ENCODE measurements around the gene OSER1. TPM values are rescaled to one million over a fixed set of nuclear protein-coding genes. Genes with fewer than 3 reads are reported as not detected.
A peak's percentile ranks its signal among the peaks of the same experiment; 100 is the strongest.

The OSER1 gene
- total and polyA plus RNA-seq, 2 donors (not counting 1 experiment from before 2014, with no cell fraction given), result 50.9 to 73.2 TPM

GRCh38 chr20:44154521-44155001, 56.0 kb downstream of the OSER1 start:
- Histone ChIP-seq H3K27me3 (ENCODE audit: control insufficient read depth, insufficient read depth, low read length) (no peaks in the 10 kb centered on the region), H3K27ac (ENCODE audit: insufficient read depth, low read length) (no peak overlapping the region), H3K9ac (ENCODE audit: insufficient read depth, low read length) (no peak overlapping the region), H3K4me1 (ENCODE audit: control insufficient read depth, extremely low read depth, insufficient read depth, low read length) (no peaks in the 10 kb centered on the region), H3K36me3 (ENCODE audit: control insufficient read depth, insufficient read depth, low read length) (no peaks in the 10 kb centered on the region), H4K20me1 (ENCODE audit: control insufficient read depth, extremely low read depth, insufficient read depth, low read length) (no peaks in the 10 kb centered on the region), H2AFZ (ENCODE audit: low read length) (no peak overlapping the region), H3K4me2 (ENCODE audit: extremely low read depth, insufficient read depth, low read length) (no peak overlapping the region), H3K4me3 (replicated peaks in 1 of 4; ENCODE audit: control extremely low read depth in 1 of 4, insufficient read depth in 1 of 4, low read depth in 3 of 4, low read length in 4 of 4) (no peak overlapping the region), H3K9me3 (ENCODE audit: control insufficient read depth, insufficient read depth, low read depth, low read length) (no peaks in the 10 kb centered on the region), H3K79me2 (ENCODE audit: control insufficient read depth, insufficient read depth, low read length) (no peaks in the 10 kb centered on the region)
- DNase-seq (ENCODE audit: low read depth in 2 of 2), result peak in 1 of 2 donors; percentile 69
- no peak for TF ChIP-seq EZH2 (IDR thresholded peaks at IDR 0.05; ENCODE audit: low read length, missing control alignments)
- TF ChIP-seq CTCF (conservative IDR thresholded peaks at IDR 0.05 in 1 of 2, IDR thresholded peaks at IDR 0.05 in 1 of 2; ENCODE audit: low read depth in 1 of 2, low read length in 2 of 2), result no peak

GRCh38 chr20:44153636-44154043, 56.9 kb downstream of the OSER1 start:
- no peak for TF ChIP-seq EZH2 (IDR thresholded peaks at IDR 0.05; ENCODE audit: low read length, missing control alignments)
- TF ChIP-seq CTCF (conservative IDR thresholded peaks at IDR 0.05 in 1 of 2, IDR thresholded peaks at IDR 0.05 in 1 of 2; ENCODE audit: low read depth in 1 of 2, low read length in 2 of 2), result no peak
- no peaks in the 10 kb centered on the region for H3K79me2 ChIP-seq (ENCODE audit: control insufficient read depth, insufficient read depth, low read length)
- no peaks in the 10 kb centered on the region for H3K4me1 ChIP-seq (ENCODE audit: control insufficient read depth, extremely low read depth, insufficient read depth, low read length)
- no peaks in the 10 kb centered on the region for H3K27me3 ChIP-seq (ENCODE audit: control insufficient read depth, insufficient read depth, low read length)
- H3K9me3 ChIP-seq (ENCODE audit: control insufficient read depth, insufficient read depth, low read depth, low read length), result no peaks in the 10 kb centered on the region
- H3K36me3 ChIP-seq (ENCODE audit: control insufficient read depth, insufficient read depth, low read length), result no peaks in the 10 kb centered on the region
- H3K4me2 ChIP-seq (ENCODE audit: extremely low read depth, insufficient read depth, low read length), result no peak overlapping the region
- H4K20me1 ChIP-seq (ENCODE audit: control insufficient read depth, extremely low read depth, insufficient read depth, low read length), result no peaks in the 10 kb centered on the region
- no peak overlapping the region for H3K4me3 ChIP-seq (replicated peaks in 1 of 4; ENCODE audit: control extremely low read depth in 1 of 4, insufficient read depth in 1 of 4, low read depth in 3 of 4, low read length in 4 of 4)
- peak in 1 of 2 donors; percentile 80 for DNase-seq (ENCODE audit: low read depth in 2 of 2)
- H3K27ac ChIP-seq (ENCODE audit: insufficient read depth, low read length), result no peak overlapping the region
- H2AFZ ChIP-seq (ENCODE audit: low read length), result no peak overlapping the region
- no peak overlapping the region for H3K9ac ChIP-seq (ENCODE audit: insufficient read depth, low read length)

- Histone ChIP-seq H4K20me1 (ENCODE audit: control insufficient read depth, extremely low read depth, insufficient read depth, low read length) (no peaks in the 10 kb centered on the region), H3K79me2 (ENCODE audit: control insufficient read depth, insufficient read depth, low read length) (no peaks in the 10 kb centered on the region), H3K27ac (ENCODE audit: insufficient read depth, low read length) (no peak overlapping the region), H3K36me3 (ENCODE audit: control insufficient read depth, insufficient read depth, low read length) (no peaks in the 10 kb centered on the region), H3K4me2 (ENCODE audit: extremely low read depth, insufficient read depth, low read length) (no peak overlapping the region), H3K27me3 (ENCODE audit: control insufficient read depth, insufficient read depth, low read length) (no peaks in the 10 kb centered on the region), H3K9me3 (ENCODE audit: control insufficient read depth, insufficient read depth, low read depth, low read length) (no peaks in the 10 kb centered on the region), H2AFZ (ENCODE audit: low read length) (no peak overlapping the region), H3K4me3 (replicated peaks in 1 of 4; ENCODE audit: control extremely low read depth in 1 of 4, insufficient read depth in 1 of 4, low read depth in 3 of 4, low read length in 4 of 4) (no peak overlapping the region), H3K4me1 (ENCODE audit: control insufficient read depth, extremely low read depth, insufficient read depth, low read length) (no peaks in the 10 kb centered on the region), H3K9ac (ENCODE audit: insufficient read depth, low read length) (no peak overlapping the region)
- DNase-seq (ENCODE audit: low read depth in 2 of 2), result peak in 1 of 2 donors; percentile 73
- TF ChIP-seq EZH2 (IDR thresholded peaks at IDR 0.05; ENCODE audit: low read length, missing control alignments), result no peak
- no peak for TF ChIP-seq CTCF (conservative IDR thresholded peaks at IDR 0.05 in 1 of 2, IDR thresholded peaks at IDR 0.05 in 1 of 2; ENCODE audit: low read depth in 1 of 2, low read length in 2 of 2)
These were observed 58.8 kb downstream of the OSER1 start for GRCh38 chr20:44151621-44152416.
